Fibroblast of skin of abdomen (primary cell): ENCODE results near the gene EDNRA.

Source experiments
- DNase-seq: peaks from one replicate; pipeline ENCODE4 v3.0.0-alpha.2; 2013

Gene EDNRA

DNA sequence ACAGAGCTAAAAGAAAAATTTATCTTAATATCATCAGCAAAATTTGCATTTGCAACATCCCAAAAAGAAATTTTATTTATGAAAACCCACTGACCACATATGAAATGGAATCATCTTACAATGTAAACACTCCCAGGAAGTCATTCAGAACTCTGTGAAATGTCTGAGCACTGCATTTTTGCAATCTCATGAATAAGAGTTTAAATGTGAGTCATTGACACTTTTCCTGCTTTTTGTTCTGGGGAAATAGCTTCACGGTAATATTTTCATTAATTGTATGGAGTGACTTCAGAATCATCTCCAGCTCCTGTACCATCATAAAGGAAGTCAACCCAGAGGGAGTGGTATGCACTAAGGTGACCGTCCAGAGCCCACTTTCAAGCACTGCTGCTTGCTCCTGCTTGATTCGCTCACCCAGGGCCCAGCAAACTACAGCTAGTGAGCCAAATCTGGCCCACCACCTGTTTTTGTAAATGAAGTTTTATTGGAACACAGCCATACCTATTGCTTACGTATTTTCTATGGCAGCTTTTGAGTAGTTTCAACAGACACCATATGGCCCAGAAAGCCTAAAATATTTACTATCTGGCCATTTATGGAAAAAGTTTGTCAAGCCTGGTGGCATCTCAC, 17.2 kb downstream of the EDNRA start:
- DNase-seq, result peak; percentile 83

DNA sequence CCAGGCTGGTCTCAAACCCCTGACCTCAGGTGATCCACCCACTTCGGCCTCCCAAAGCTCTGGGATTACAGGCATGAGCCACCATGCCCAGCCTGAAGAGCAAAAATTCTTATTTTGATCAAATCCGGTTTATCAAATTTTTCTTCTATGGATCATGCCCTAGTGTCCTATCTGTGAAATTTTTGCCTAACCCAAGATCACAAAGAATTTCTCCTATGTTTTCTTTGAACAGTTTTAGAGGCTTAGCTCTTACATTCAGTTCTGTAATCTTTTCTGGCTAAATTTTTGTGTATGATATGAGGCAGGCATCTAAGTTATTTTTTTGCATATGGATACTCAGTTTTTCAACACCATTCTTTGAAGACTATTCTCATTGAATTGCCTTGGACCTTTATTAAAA, 27.4 kb downstream of the EDNRA start:
- no peak for DNase-seq

DNA sequence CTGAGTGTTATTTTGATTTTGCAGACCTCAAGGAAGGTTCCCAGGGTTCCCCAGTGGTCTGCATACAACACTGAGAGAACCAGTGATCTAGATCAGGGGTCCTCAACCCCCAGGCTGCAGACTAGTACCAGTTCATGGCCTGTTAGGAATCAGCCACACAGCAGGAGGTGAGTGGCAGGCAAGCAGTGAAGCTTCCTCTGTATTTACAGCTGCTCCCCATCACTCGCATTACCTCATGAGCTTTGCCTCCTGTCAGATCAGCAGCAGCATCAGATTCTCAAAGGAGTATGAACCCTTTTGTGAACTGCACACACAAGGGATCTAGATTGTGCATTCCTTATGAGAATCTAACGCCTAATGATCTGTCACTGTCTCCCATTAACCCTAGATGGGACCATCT, 28.5 kb downstream of the EDNRA start:
- no peak for DNase-seq

DNA sequence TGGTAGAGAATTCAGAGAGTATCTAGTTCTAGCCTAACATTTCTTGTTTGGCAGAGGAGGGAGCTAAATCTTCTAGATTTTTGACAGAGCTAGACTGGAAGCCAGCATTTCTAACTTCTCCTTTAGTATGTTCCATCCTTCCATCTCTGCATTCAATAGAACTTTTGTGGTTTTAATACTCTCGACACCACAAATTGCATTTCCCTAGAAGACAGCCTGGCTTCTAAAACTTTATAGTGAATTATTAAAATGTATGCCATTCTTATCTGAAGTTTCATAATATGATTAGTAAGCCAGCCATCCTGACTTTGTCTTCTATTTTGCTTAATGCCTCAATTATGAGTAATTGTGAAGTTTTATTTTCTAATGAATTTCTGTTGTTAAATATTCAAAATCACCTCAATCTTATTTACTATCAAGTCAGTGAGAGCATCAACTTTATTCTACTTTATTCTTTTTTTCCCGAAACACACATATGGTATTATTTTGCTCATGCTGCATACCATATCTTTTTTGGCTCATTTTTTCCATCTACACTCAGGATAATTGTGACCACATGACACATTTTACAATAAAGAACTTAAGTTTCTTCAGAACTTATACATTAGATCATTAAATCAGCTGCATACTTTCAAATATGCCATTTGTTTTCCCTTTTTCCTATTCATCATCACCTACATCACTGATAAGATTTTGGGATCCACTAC, 30.2 kb downstream of the EDNRA start:
- peak; percentile 73 for DNase-seq

DNA sequence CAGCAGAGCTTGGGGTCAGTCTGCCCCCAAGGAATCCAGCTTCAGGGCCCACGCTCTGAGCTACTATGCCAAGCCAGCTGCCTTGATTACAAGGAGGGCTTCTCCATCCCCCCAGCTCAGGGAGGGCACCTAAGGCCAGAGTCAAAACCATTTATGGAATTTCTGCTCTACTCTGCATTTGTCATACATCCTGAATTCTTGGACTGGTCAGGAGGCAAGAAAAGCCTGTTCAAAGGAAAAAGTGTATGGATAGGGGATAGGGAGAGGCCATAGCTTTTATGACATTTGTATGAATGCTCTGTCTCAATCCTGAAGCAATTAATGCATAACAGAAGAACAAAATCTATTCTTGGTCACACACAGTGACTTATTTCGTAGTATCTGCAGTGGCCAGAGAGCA, 32.2 kb downstream of the EDNRA start:
- peak; percentile 76 for DNase-seq

DNA sequence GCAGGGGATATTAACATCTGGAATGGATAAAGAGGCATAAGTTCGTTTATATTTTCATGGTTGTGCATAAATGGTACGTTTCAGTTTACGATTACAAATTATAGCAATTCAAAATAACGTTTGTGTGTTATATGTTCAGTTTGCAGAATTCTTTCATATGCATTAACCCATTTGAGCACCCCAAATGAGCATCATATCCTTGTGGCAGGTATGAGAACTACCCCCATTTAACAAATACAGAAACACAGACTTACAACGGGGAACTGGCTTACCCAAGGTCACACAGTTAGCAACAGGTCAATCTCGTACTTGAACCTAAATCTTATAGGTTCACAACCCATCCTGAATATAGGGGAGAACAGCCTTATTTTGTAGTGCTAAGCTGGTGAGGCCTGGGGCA, 33.1 kb downstream of the EDNRA start:
- no peak for DNase-seq

DNA sequence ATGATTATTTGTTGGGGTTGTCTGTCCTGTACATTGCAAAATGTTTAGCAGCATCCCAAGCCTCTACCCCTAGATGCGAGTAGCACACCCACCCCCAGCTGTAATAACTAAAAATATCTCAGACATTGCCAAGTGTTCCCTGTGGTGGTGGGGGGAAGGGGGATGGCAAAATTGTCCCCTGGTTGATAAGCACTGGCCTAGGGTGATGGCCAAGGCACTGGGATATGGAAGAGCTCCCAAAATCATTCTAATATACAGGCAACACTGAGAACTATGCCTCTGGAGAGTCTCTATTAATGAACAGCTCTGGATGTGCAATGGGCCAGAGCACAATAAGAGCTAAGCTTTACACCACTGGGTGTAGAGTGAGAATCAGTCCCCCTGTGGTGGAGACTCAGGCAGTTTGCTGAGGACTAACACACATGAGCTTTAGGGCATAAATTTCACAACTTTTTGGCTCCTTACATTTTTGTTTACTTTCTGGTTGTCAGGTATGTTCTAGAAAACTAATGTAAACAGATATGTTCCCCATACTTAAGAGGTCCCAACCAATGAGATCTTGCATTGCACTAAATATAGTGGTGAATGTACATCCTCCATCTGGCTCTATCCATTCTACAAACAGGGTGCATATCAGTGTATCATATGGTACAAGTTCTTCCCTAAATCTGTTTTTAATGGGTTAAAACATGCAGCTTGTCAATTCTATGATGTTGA, 34.5 kb downstream of the EDNRA start:
- no peak for DNase-seq

DNA sequence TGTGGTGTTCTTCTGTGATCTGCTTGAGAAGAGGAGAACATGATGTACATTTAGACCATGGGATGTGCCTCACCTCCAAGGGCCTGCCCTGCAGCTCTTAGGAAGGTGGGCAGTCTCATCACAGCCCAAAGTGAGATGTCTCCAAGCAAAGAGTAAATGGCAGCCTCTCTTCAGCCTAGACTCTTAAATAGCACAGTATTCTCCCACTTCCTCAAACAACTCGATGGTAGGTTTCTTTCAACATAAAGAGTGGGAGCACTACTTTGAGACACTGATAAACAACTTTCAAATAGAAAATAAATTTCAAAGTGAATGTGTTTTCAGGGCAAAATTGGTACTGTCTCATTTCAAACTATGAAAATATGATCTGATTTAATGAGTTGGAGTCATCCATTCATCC, 35.2 kb downstream of the EDNRA start:
- no peak for DNase-seq

DNA sequence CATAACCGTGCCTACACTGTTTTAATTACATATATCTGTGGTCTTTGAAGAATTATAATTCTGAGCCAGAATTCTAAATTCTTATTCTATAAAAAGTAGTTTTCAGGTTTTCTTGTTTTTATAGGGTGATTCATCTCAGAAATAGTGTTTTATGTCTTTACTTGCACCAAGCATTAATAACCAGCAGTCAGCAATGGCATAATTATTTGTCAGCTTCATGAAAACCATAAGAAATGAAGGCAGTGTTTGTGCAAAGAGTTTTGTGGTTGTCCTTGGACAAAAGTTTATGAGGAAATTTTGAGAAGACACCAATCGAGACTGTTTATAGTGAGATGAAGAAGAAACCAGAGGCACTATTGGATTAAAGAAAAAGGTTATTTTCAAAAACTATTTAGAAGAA, 37.2 kb downstream of the EDNRA start:
- DNase-seq, result peak; percentile 70

DNA sequence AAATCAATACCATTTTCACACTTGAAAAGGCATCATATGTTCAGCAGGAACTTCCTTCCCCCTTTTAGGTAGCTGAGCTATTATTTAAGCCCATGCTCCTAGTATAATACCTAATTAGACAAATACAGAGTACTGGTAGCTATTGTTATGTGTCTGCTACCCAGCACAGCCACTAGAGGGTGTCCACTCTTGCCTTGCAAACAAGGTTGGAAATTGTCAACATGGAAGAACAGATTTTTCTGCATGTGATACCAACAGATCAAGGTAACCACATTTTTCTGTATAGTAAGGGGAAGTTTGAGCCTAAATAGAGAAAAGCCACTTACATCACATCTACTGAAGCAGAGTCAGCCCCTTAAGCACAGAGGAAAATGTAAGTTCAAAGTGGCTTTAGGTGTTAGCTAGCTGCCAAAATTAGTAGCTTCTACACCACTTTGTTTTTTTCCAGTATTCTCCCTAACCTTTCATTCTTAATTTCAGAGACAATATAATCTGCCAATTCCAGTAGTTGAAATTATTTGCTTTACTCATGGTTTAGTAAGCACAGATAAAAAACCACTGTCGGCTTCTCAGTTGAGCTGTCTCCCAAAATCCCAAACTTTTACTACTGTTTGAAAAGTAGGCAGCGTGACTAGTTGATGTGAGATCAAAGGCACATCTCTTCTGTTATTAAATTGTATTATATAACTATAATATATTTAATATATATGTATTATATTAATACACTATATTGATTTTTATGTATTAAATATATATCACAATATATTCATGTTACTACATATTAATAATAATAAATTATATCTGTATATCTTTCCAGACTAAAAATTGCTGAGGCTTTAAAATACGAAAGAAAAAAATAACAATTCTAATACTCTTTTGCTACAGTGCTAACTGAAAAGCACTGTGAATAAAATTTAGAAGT, 38.2 kb downstream of the EDNRA start:
- DNase-seq, result peak; percentile 71

DNA sequence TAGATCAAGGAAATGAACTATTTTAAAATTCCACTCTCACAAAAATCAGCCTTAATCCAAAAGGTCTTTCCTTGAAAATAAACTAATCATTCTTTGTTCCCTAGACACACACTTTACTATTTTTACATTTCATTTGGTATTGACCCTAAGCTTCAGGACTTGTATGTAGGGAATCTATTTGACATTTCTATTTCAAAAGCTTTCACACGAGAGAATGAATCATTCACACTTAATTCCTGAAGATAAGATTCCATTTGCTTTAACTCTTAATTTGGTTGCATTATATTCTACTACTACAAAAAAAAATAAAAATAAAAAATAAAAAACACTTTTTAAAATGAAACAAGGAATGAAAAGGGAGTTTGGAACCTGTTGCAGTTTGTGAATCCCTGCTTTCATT, 43.7 kb downstream of the EDNRA start:
- DNase-seq, result no peak

DNA sequence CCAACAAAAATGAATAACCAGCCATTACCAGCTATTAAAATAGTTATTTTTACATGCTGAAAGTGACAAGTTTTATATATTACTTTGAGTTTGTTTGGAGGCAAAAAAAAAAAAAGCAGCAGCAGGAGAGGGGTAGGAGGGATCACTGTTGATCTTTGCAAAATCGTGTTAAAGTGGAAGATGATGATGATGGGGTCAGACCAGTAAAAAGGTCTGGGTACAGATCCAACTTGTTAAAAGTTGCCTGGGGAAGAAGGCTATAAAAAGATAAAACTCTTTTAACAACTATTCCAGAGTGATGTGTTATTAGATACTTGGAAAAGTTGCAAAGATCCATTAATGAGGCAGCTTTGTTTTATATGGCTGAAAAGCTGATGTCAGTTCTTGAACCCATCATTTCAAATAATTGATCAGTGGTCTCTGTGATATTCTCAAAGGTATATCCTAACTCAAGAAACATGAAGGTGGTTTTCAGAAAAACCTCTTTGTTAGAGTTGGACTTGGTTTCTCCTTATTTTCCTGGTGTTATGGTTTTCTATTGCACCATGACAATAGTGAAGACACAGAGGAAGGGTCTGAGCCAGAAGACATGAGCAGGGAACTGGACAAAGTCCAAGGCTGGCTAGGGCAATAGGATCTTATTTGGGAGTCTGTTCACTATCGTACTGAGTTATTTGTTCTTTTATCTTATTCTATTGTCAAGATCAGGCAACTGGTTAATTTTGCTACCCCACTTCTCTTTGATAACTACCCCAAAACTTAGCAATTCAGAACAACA, 44.8 kb downstream of the EDNRA start:
- DNase-seq, result no peak

DNA sequence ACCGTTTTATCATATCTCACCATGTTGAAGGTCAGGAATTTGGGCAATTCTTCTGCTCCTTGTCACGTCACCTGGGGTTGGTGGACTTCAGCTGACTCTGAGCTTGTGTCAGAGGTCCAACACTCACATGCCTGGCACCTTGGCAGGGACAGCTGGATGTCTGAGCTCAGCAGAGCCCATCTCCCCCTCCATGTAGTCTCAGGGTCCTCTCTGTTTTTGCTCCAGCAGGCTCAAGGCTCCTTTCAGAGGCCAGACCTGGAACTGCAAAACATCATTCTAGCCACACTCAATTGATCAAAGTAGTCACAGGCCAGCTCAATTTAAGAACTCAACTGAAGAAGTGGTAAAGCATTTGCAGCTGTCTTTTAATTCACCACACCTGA, 45.4 kb downstream of the EDNRA start:
- DNase-seq, result no peak

DNA sequence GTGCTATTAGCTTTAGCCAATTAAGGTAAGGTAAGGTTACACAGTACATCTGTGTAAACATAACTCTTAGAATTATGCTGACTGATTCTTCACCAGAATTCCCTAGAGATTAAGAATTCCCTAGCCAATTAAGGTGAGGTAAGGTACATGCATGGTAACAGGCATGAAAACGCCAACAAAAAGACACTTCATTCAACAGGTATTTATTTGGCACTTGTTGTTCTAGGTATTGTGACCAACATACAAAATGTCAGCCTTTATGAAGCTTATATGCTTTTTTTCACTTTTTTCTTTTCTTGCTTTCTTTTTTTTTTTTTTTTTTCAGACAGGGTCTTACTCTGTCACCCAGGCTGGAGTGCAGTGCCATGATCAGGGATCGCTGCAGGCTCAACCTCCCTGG, 47.2 kb downstream of the EDNRA start:
- DNase-seq, result no peak

DNA sequence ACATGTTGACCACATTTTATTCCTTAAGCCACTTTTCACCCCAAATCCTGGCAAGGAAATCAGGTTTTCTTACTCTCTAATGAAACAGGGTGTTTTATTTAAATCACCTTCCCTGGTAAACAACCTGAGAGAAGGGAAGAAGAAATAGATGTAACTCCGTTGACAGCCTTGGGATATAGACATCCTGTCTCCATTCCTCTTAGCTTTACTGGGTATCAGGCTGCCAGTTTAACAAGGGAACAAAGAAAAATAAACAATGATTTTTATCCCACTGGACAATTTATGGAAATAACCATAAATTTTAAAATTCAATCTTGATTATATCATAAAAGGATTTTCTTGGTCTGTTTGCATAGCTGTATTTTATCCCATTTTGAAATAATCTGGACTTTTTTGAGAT, 49.2 kb downstream of the EDNRA start:
- no peak for DNase-seq

DNA sequence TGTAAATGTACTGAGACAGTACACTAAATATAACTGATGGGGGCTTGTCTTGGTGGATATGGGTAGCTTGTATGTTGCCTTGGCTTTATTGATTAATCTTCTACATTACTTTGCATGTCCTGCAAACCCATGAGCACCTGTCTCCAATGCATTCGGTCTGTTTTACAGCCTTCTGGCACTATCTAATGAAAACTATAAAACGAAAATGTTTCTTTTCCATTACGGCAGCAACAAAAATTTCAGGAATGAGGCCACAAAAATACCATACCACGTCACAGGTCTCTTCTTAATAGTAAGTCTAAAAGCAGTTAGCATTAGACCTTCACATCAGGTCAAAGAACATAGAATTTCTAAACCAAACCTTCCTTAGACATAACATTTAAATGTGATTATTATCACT, 49.8 kb downstream of the EDNRA start:
- DNase-seq, result no peak

DNA sequence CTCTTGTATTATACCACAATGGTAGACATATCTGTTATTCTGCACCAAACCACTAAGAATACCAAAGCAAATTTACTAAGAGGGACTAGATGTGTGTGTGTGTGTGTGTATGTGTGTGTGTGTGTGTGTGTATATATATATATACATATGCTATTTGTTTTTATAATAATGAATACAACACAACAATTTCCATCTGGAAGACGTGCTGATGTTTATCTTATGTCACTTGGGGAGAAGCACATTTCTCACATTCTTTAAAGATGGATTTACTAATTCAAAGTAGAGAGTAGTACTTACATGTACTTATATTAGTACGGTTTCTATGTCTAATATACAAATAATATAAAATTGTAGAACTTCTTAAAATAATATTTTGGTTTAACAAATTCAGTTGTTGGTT, 52.0 kb downstream of the EDNRA start:
- DNase-seq, result peak; percentile 39

DNA sequence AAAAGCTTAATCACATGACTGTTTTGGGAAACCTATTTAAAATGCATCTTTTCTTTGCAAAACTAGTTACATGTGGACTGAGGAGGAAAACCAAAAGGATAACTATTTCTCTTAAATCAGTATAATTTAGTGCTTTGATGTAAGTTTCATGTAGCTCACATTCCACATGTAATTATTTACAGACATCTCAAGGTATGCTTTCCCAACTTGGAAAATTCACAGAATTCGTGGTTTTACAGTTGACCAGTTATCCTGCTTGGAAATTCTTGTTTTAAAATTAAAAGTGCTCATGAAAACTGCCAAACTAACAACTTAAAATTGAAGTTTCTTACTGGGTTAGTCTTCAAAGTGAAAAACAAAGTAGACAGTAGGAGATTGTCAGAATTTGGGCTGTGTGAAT, 52.4 kb downstream of the EDNRA start:
- peak; percentile 73 for DNase-seq

DNA sequence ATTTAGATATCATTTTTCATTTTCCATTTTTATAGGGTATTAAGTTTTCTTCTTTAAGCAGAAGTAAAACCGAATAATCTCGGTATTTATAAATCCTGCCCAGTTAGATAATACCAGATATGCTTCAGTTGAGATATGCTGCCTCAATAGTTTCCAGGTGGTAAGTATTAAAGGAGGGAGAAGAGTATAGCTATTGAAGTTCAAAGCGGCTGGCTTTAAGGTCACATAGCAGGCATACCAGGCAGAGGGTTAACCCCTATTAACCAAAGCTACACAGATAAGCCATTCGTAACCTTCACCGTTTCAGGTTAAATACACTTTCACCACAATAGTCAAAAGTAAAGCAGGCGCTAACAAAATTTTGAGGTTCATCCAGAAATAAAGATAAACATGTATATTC, 54.2 kb downstream of the EDNRA start:
- no peak for DNase-seq

DNA sequence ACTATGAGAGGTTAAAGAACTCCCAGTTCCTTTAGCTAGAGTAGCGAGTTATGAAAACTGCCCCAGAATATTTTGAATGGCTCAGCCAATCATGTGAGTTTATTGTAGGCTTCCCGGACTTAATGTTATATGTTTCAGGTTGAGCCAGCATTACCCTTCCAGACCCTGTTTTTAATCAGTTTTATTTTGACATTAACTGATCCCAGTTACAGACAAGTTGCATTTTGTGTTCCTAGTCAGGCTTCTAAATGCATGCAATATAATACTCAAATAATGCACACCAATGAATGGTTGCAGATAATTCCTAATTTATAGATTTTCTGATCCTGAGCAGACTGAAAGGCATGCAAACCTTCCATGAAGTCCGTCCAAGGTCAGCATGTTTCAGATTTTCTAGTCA, 57.8 kb downstream of the EDNRA start:
- no peak for DNase-seq

DNA sequence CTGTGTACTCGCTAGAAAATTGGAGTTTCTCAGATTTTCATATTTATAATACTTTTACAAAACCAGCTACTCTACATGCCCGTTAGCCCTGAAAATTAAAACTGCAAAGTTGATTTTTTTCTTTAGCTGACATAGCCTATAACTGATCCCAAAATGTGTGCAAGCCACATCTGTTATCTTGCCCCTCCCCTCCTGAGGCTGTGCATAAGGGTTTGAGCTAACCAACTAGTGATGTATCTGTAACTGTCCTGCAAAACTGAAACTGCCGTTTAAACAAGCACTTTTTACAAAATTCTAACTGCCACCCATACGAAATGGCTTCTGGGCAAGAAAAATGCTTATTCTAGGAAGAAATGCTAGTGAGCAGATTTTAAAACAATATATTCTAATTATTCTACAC, 59.1 kb downstream of the EDNRA start:
- DNase-seq, result no peak
